ENCODE results near the gene PARD3B. TPM values are rescaled to one million over a fixed set of nuclear protein-coding genes. Genes with fewer than 3 reads are reported as not detected.

Gene PARD3B
- total and polyA plus RNA-seq, 2 of the 4 experiments (the other 2 are of a cell fraction): 3.3 to 15.6 TPM

DNA sequence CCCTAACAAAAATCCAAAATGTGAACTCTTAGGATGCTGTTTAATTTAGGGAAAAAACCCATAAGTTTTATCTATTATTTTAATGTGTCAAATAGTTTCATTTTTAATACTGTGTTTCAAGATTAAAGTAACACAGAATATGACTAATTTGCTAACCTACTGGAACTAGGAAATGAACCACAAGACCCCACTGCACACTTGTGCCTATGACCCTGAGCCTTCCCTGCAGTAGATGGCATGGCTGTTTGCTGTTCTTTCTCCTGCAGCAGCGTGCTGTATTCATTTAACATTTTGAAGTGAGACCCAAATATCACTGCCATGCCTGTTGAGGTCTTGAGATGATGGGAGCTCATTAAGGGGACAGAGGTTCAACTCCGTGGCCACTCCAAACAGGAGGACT, 571.9 kb downstream of the PARD3B start:
- dilution Hi-C loops (cut with HindIII; ENCODE audit: low sequenced_read_pairs, unreplicated experiment) (no loop called here), in situ Hi-C loops (cut with MboI; ENCODE audit: low sequenced_read_pairs) (no loop called here)

More for the DNA sequence above, 571.9 kb downstream of the PARD3B start:
- Histone ChIP-seq H3K23ac (ENCODE audit: low read depth, low read length) (no peak overlapping the region; the same call in 1 of the 2 replicates), H2BK15ac (ENCODE audit: low read depth, low read length) (no peak overlapping the region), H3K9me1 (ENCODE audit: insufficient read depth, low read length) (0 out of 2 replicates have a peak, but pooled peaks cover 5% of the 10 kb centered on the region), H3K4me3 (ENCODE audit: insufficient read depth, low read depth, low read length) (no peak overlapping the region), H4K20me1 (ENCODE audit: insufficient read depth, low read length) (no peaks in the 10 kb centered on the region), H3K79me1 (ENCODE audit: low read depth in 1 of 2, low read length in 2 of 2) (no peaks in the 10 kb centered on the region), H4K91ac (ENCODE audit: insufficient read depth, low read depth, low read length) (no peak overlapping the region), H2AK5ac (ENCODE audit: low read depth, low read length) (no peak overlapping the region), H3K36me3 (ENCODE audit: control insufficient read depth, insufficient read depth, low read length) (peaks cover 2% of the 10 kb centered on the region), H3K9ac (ENCODE audit: low read depth, low read length) (no peak overlapping the region), H2BK120ac (ENCODE audit: low read depth, low read length) (no peak overlapping the region), H3K27ac (ENCODE audit: insufficient read depth, low read length) (no peak overlapping the region), H2BK20ac (ENCODE audit: low read depth, low read length) (no peak overlapping the region), H4K5ac (ENCODE audit: low read depth, low read length) (no peak overlapping the region), H3K9me3 (ENCODE audit: control insufficient read depth, insufficient read depth, low read length) (no peaks in the 10 kb centered on the region), H2AFZ (replicated peaks; ENCODE audit: low read length, poor library complexity) (no peak overlapping the region), H3K56ac (ENCODE audit: extremely low read depth, insufficient read depth, low read length) (no peak overlapping the region), H2AK9ac (replicated peaks; ENCODE audit: low read depth, low read length, poor library complexity) (no peak overlapping the region), H3K4me2 (ENCODE audit: low read depth, low read length) (no peak overlapping the region), H4K8ac (ENCODE audit: low read depth in 2 of 2, low read length in 2 of 2) (no peak overlapping the region), H2BK5ac (ENCODE audit: low read depth, low read length, poor library complexity, severe bottlenecking) (no peak overlapping the region), H3K14ac (replicated peaks; ENCODE audit: low read depth, low read length) (no peak overlapping the region), H3K27me3 (ENCODE audit: control insufficient read depth, insufficient read depth, low read length) (no peaks in the 10 kb centered on the region), H3K4ac (ENCODE audit: low read depth, low read length) (no peak overlapping the region), H3K18ac (ENCODE audit: low read depth, low read length) (no peak overlapping the region), H3K4me1 (ENCODE audit: control insufficient read depth, insufficient read depth, low read length) (no peaks in the 10 kb centered on the region)
- WGBS, 2 experiments (ENCODE audit: extremely low coverage in 2 of 2, insufficient read length in 1 of 2): no CpG with 5 or more reads among the region's 2 CpGs
- DNase-seq (no peak), ATAC-seq (ENCODE audit: low read depth) (no peak)
- CTCF ChIA-PET: no interaction called here
- BruUV-seq (replicated peaks): no TSS peak
- TF ChIP-seq CEBPB (IDR thresholded peaks at IDR 0.05; ENCODE audit: low read depth, low read length) (no peak), RCOR1 (IDR thresholded peaks at IDR 0.05; ENCODE audit: insufficient replicate concordance, low read length) (no peak), MAFK (IDR thresholded peaks at IDR 0.05; ENCODE audit: low read depth, low read length) (no peak), FOS (IDR thresholded peaks at IDR 0.05; ENCODE audit: low read depth, low read length) (no peak), RAD21 (IDR thresholded peaks at IDR 0.05; ENCODE audit: low read length) (no peak), NFE2L2 (IDR thresholded peaks at IDR 0.05; ENCODE audit: low read depth, low read length) (no peak), MXI1 (IDR thresholded peaks at IDR 0.05; ENCODE audit: borderline replicate concordance, low read depth, low read length) (no peak)
- TF ChIP-seq, protein P1, sequence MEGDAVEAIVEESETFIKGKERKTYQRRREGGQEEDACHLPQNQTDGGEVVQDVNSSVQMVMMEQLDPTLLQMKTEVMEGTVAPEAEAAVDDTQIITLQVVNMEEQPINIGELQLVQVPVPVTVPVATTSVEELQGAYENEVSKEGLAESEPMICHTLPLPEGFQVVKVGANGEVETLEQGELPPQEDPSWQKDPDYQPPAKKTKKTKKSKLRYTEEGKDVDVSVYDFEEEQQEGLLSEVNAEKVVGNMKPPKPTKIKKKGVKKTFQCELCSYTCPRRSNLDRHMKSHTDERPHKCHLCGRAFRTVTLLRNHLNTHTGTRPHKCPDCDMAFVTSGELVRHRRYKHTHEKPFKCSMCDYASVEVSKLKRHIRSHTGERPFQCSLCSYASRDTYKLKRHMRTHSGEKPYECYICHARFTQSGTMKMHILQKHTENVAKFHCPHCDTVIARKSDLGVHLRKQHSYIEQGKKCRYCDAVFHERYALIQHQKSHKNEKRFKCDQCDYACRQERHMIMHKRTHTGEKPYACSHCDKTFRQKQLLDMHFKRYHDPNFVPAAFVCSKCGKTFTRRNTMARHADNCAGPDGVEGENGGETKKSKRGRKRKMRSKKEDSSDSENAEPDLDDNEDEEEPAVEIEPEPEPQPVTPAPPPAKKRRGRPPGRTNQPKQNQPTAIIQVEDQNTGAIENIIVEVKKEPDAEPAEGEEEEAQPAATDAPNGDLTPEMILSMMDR (conservative IDR thresholded peaks at IDR 0.05; ENCODE audit: low read depth, low read length): no peak
- TF ChIP-seq, protein P2, sequence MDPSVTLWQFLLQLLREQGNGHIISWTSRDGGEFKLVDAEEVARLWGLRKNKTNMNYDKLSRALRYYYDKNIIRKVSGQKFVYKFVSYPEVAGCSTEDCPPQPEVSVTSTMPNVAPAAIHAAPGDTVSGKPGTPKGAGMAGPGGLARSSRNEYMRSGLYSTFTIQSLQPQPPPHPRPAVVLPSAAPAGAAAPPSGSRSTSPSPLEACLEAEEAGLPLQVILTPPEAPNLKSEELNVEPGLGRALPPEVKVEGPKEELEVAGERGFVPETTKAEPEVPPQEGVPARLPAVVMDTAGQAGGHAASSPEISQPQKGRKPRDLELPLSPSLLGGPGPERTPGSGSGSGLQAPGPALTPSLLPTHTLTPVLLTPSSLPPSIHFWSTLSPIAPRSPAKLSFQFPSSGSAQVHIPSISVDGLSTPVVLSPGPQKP (IDR thresholded peaks at IDR 0.05; ENCODE audit: borderline replicate concordance, low read depth, low read length): no peak
- POLR2A ChIA-PET (ENCODE audit: unreplicated experiment): no interaction called here
- intact Hi-C loops (cut with micrococcal nuclease): no loop called here
